Activated CD4-positive, CD25-positive, alpha-beta regulatory T cell treated with anti-CD3 and anti-CD28 coated beads, Interleukin-2, amount 50 U/mL, for 16 hours (primary cell): Measurements from ENCODE around the gene SH2D5.
"Not testable (repeated sequence)": the region's sequence is repeated elsewhere in the genome, so short reads cannot be mapped to it uniquely, and the experiment has no call there.

Source experiments
- DNase-seq: peaks from one replicate; pipeline ENCODE4 v3.0.0-alpha.2; 2020; ENCODE audit warnings: low read depth, low spot score

Gene SH2D5

GRCh38 chr1:20695515-20695914 is 37.0 kb downstream of the SH2D5 start:
- DNase-seq: no peak

- DNase-seq: no peak
Measured at GRCh38 chr1:20693623-20694022, 38.9 kb downstream of the SH2D5 start.

GRCh38 chr1:20691872-20692271 is 40.6 kb downstream of the SH2D5 start:
- no peak for DNase-seq

GRCh38 chr1:20689645-20690056 is 42.9 kb downstream of the SH2D5 start:
- DNase-seq: no peak

- DNase-seq: no peak
Measured at GRCh38 chr1:20686883-20687725, 45.4 kb downstream of the SH2D5 start.

DNA sequence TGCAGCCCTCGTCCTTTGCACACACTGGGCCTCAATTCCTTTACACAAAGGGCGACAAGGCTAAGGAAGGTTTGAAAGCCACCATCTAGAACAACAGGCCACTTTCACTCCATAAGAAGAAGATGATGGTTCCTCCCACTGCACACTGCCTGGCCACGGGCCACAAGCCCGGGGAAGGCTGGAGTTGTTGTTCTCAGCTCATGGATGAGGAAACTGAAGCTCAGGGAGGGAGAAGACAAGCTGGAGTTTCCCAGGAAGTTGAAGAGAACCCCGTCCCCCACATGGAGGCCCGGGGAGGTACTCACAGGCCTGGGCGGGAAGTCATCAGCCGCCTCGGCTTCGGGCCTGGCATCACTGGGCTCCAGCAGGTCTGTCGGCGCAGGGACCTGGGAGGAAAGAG is 46.8 kb downstream of the SH2D5 start:
- no peak for DNase-seq

DNA sequence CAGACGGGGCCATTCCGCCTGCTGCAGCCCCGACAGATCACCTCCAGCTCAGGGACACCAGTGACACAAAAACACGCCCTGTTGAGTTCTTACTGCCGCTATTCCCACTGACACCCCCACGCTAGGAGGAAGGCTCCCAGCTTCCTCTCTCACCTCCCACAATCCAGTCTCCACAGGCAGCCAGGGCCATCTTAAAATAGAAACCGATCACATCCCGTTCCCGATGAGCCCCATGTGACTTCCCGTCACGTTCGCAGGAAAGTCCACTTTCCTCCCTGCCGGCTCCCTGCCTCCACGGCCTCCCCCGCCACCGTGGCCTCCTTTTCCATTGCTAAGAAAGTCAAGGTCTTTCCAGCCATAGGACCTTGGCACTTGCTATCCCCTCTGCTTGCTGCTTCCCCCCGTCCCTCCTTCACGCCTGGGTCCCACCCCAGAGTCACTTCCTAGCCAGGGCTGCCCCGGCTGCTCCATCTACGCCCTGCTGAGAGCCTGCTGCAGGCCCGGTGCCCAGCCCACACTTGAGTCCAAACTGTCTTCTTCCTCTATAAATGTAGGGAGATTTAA is 47.3 kb downstream of the SH2D5 start:
- no peak for DNase-seq

DNA sequence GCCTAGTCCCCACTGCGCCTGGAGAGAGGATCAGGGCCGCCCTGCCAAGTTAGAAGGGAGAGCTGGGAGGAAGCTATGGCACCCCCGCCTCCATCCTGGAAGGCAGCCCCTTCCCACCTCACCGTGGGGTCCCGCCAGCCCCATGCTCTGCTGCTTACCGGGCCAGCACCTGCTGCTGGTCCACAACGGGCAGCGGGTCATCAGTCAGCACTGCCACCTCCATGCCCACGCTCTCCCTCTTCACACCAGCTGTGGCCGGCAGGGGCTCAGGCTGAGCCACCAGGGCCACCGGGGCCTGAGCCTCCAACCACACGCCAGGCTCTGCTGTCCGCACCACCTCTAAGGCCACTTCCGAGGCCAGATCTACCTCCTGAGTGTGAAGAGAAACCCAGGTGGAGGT is 47.9 kb downstream of the SH2D5 start:
- no peak for DNase-seq

- no peak for DNase-seq
Measured at GRCh38 chr1:20684050-20684620, 48.4 kb downstream of the SH2D5 start.

DNA sequence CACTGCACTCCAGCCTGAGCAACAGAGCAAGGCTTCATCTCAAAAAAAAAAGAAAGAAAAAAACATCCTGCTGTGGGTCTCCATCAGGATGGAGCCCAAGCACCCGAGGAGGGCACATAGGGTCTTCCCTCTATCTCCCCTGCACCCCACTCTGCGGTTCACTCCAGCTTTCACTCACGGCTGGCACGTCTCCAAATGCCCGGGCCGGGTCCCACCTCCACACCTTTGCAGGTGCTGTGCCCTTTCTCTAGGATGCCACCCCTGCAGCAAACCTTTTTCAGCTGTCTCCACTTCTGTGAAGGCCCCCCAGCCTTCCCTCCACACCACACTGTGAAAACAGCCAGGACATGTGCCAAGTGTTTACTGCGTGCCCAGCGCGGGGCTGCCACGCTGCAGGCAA is 48.9 kb downstream of the SH2D5 start:
- DNase-seq: no peak

GRCh38 chr1:20682571-20683236 is 49.8 kb downstream of the SH2D5 start:
- DNase-seq: no peak

GRCh38 chr1:20681999-20682398 is 50.5 kb downstream of the SH2D5 start:
- no peak for DNase-seq

- no peak for DNase-seq
Measured at GRCh38 chr1:20680269-20680668, 52.2 kb downstream of the SH2D5 start.

GRCh38 chr1:20678599-20678998 is 53.9 kb downstream of the SH2D5 start:
- no peak for DNase-seq

- not testable (repeated sequence) for DNase-seq
Measured at GRCh38 chr1:20673626-20674025, 58.9 kb downstream of the SH2D5 start.

DNA sequence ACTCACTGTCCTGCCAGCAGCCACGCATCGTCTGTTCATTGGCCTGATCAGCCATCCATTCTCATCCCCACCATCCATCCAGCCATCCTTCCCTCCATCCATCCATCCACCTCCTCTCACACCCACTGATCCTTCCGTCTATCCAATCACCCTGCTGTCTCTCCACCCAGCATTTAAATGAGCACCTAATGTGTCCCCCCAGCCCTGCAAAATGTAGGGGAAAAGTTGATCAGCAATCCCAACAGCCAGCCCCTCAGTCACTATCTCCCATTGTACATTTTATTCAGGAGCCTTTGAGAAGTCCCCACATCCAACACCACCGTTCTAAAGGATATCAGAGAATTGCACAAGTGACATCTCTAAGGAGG is 60.3 kb downstream of the SH2D5 start:
- DNase-seq: no peak

DNA sequence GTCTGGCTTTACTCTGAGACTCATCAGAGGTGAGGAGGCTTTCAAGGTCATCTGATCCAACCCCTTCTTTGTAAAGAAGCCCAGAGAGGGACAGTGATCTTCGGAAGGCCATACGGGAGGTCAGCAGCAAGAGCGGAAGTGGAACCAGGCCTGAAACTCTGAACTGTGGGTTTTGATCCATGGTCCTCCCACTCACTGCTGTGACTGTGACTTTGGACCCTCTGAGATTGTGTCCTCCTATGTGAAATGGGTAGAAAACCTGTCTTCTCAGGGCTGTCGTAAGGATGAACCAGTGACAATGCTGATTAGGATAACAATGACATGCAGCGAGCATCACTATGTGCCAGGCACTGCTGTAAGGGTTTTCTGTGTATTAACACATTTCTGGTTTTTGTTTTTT is 61.6 kb downstream of the SH2D5 start:
- no peak for DNase-seq
